Activated CD4-positive, alpha-beta T cell treated with anti-CD3 and anti-CD28 coated beads, Interleukin-2, amount 50 U/mL, for 4 hours (primary cell): ENCODE data around the gene PAX3.

Experiments
- DNase-seq, 2 experiments: peaks; one replicate each; pipeline ENCODE4 v3.0.0-alpha.2; 2020

PAX3 gene

GRCh38 chr2:222264791-222265320, 33.9 kb downstream of the PAX3 start:
- DNase-seq, result no peak

- DNase-seq, result no peak
These were observed 37.3 kb downstream of the PAX3 start for GRCh38 chr2:222261504-222261903.

GRCh38 chr2:222257645-222258044, 41.2 kb downstream of the PAX3 start:
- no peak for DNase-seq

- no peak for DNase-seq
These were observed 42.5 kb downstream of the PAX3 start for GRCh38 chr2:222256250-222256649.

- DNase-seq, result no peak
These were observed 43.7 kb downstream of the PAX3 start for GRCh38 chr2:222255090-222255489.

- no peak for DNase-seq
These were observed 48.5 kb downstream of the PAX3 start for GRCh38 chr2:222250313-222250712.

- DNase-seq, result no peak
These were observed 49.4 kb downstream of the PAX3 start for GRCh38 chr2:222249444-222249843.

- DNase-seq, result no peak
These were observed 50.0 kb downstream of the PAX3 start for GRCh38 chr2:222248818-222249217.

- no peak for DNase-seq
These were observed 50.5 kb downstream of the PAX3 start for GRCh38 chr2:222248256-222248655.

- no peak for DNase-seq
These were observed 56.3 kb downstream of the PAX3 start for GRCh38 chr2:222242532-222242931.

- no peak for DNase-seq
These were observed 57.5 kb downstream of the PAX3 start for GRCh38 chr2:222241128-222241870.

- no peak for DNase-seq
These were observed 58.1 kb downstream of the PAX3 start for GRCh38 chr2:222240676-222241049.

- DNase-seq, result no peak
These were observed 58.7 kb downstream of the PAX3 start for GRCh38 chr2:222239945-222240675.

GRCh38 chr2:222239091-222239490, 59.7 kb downstream of the PAX3 start:
- DNase-seq, result no peak

- no peak for DNase-seq
These were observed 60.7 kb downstream of the PAX3 start for GRCh38 chr2:222238072-222238471.

GRCh38 chr2:222232839-222233238, 66.0 kb downstream of the PAX3 start:
- DNase-seq, result no peak

- no peak for DNase-seq
These were observed 66.4 kb downstream of the PAX3 start for GRCh38 chr2:222232372-222232771.

GRCh38 chr2:222228054-222228453, 70.7 kb downstream of the PAX3 start:
- DNase-seq, result no peak

GRCh38 chr2:222218786-222219185, 80.0 kb downstream of the PAX3 start:
- no peak for DNase-seq

- no peak for DNase-seq
These were observed 81.1 kb downstream of the PAX3 start for GRCh38 chr2:222217712-222218111.

- DNase-seq, result no peak
These were observed 83.9 kb downstream of the PAX3 start for GRCh38 chr2:222214885-222215284.

- no peak for DNase-seq
These were observed 85.7 kb downstream of the PAX3 start for GRCh38 chr2:222213049-222213448.

- DNase-seq, result no peak
These were observed 86.2 kb downstream of the PAX3 start for GRCh38 chr2:222212571-222212970.

GRCh38 chr2:222208010-222208690, 90.6 kb downstream of the PAX3 start:
- no peak for DNase-seq
